GM19467 (cell line): ENCODE data around the gene PIK3AP1.
"Not testable (repeated sequence)": the region's sequence is repeated elsewhere in the genome, so short reads cannot be mapped to it uniquely, and the experiment has no call there.

ENCODE experiments used
- ATAC-seq: cut with Tn5 transposase; IDR thresholded peaks from one replicate; pipeline ENCODE4 v1.9.1; 2021; ENCODE audit warnings: mild to moderate bottlenecking, moderate library complexity; ENCODE audit not compliant: unreplicated experiment

PIK3AP1 gene, protein sequence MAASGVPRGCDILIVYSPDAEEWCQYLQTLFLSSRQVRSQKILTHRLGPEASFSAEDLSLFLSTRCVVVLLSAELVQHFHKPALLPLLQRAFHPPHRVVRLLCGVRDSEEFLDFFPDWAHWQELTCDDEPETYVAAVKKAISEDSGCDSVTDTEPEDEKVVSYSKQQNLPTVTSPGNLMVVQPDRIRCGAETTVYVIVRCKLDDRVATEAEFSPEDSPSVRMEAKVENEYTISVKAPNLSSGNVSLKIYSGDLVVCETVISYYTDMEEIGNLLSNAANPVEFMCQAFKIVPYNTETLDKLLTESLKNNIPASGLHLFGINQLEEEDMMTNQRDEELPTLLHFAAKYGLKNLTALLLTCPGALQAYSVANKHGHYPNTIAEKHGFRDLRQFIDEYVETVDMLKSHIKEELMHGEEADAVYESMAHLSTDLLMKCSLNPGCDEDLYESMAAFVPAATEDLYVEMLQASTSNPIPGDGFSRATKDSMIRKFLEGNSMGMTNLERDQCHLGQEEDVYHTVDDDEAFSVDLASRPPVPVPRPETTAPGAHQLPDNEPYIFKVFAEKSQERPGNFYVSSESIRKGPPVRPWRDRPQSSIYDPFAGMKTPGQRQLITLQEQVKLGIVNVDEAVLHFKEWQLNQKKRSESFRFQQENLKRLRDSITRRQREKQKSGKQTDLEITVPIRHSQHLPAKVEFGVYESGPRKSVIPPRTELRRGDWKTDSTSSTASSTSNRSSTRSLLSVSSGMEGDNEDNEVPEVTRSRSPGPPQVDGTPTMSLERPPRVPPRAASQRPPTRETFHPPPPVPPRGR

GRCh38 chr10:96720422-96721206 lies at the start of gene PIK3AP1:
PIK3AP1 (minus strand) TSS chr10:96720514; CDS start chr10:96720394, 120 bp downstream.
- ATAC-seq: peak; percentile 56

DNA sequence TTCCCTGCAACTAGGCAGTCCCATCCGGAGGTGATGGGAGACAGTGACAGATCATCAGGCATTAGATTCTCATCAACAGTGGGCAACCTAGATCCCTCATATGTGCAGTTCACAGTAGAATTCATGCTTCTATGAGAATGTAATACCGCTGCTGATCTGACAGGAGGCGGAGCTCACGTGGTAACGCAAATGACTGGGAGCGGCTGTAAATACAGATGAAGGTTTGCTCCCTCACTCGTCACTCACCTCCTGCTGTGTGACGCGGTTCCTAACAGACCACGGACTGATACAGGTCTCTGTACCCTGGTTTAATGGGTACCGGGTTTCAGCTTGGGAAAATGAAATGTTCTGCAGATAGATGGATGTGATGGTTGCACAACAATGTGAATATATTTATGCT lies 47.8 kb upstream of the PIK3AP1 start:
- no peak for ATAC-seq

GRCh38 chr10:96767611-96768010 lies 47.3 kb upstream of the PIK3AP1 start:
- no peak for ATAC-seq

DNA sequence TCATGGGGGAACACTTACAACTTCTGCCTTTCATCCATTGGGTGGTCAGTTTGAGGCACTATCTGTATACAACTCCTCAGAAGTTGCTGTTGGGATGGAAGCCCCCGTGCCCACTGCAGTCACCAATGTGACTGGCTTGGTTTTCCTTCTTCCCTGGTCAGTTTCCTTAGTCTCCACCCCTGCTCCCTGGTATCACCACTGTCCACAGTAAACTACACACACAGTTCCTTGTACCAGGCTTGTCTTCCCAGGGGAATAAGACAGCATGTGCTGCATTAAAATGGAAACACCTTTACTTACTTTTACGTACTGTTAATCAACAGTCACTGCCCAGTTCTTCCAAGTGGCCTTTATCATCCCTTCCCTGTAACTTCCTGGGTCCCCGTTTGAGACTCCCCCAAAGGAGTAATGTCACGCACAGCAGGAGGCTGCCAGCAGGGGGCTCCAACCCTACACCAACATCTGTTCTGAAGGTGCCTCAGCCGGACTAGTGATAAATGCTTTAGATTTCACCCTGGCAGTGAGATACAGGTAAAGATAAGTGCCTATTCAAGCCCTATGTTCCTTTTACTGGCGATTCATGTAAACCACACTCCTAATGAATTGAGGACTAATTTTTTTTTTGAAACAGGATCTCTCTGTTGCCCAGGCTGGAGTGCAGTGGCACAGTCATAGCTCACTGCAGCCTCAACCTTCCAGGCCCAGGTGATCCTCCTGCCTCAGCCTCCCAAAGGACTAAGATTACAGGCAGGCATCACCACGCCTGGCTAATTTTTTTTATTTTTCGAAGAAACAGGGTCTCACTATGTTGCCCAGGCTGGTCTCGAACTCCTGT lies 45.3 kb upstream of the PIK3AP1 start:
- no peak for ATAC-seq

DNA sequence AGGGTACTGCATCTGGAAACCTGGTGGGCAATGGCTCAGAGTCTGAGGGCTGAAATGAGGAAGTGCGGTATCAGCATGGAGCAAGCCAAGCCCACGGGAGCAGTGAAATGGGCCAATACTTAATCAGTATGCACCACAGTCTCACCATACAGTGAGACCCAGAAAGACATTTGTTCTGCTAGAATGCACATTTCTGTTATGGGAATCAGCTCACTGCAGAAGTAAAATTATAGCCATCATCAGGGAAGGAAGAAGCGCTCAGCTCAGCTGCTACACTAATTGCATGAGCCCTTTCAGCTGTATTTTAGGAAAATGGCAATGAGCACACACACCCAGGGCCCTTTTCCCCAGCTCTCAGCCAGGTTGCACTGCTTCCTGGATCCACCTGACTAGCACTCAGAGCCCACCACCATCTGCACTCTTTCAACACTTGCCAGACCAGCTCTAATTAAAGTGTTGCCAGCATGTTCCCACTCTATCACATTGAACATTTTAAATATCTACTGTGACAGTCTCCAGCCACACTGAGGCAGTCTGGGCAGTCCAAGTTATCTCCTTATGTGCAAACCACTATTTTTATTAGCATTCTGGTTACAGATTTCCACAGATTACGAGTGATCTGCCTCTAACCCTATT lies 44.2 kb upstream of the PIK3AP1 start:
- ATAC-seq: no peak

DNA sequence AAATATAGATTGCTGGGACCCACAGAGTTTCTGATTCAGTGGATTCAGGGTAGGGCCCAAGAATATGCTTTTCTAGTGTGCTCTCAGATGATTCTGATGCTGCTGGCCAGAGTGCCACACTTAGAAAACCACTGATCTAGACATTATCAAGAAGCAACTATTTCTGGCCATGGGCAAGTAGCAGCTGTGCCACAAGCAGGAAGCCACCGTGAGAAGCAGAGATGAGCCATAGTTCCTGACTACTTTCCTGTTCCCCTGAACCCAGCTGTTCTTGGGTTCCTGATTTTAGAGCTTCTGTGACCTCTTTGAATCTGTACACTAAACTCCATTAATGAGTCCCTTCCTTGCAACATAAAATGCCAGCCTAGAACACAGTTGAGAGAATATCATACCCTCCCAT lies 38.1 kb upstream of the PIK3AP1 start:
- peak; percentile 83 for ATAC-seq

DNA sequence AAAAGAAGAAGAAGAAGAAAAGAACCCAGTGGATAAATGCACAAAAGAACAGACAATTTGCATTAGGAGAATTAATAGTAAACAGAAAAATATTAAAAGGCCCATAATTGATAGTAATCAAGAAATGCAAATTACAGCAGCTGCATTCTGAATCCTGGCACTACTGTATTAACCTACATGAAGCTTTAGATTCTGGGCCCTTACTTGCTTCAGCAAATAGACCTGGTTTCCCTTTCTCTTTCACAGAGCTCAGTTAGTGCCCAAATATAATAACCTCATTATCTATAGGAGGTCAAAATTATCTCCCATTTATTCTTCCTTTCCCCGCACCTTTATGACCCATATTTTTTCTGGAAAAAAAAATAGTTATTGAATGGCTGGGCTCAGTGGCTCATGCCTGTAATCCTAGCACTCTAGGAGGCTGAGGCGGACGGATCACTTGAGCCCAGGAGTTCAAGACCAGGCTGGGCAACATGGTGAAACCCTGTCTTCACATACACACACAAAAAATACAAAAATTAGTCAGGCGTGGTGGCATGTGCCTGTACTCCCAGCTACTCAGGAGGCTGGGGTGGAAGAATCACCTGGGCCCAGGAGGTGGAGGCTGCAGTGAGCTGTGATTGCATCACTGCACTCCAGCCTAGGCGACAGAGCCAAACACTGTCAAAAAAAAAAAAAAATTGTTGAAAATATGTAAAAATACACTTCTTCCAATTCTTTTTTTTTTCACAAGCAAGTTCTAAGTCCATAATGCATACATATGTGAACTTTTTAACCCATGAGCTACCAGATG lies 36.0 kb upstream of the PIK3AP1 start:
- no peak for ATAC-seq

DNA sequence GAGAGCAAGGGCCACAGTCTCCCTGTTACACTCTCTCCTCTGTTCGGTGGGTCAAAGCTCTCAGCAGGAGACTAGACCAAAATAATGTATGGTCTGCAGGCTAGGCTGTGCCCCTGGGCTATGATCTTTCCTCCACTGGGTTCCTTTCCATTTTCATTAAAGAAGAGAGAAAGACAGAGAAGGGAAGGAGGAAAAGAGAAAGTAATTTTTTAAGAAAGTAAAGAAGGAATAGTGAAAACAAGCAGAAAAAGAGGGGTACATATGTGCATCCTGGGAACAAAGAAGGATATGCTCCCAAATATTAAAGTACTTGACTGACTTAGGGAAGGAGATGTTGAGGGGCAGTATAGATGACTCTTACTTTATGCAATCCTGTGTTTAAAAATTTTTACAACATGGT lies 33.6 kb upstream of the PIK3AP1 start:
- ATAC-seq: no peak

DNA sequence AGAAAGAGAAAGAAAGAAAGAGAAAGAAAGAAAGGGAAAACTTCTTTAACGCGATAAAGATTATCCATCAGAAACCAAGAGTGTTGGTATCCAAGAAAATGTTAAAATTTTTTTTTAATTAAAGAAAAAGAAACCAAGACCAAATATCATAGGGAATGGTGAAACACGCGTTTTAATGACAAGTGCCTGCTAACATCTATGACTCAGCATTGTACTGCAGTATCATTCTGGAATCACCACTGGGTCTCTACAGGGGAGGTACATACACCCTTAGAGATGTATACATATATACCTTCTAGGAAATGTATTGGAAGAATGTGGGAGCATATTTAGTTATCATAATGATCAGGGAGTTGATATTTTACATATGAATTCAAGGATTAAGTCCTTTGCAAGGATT lies 32.1 kb upstream of the PIK3AP1 start:
- no peak for ATAC-seq

DNA sequence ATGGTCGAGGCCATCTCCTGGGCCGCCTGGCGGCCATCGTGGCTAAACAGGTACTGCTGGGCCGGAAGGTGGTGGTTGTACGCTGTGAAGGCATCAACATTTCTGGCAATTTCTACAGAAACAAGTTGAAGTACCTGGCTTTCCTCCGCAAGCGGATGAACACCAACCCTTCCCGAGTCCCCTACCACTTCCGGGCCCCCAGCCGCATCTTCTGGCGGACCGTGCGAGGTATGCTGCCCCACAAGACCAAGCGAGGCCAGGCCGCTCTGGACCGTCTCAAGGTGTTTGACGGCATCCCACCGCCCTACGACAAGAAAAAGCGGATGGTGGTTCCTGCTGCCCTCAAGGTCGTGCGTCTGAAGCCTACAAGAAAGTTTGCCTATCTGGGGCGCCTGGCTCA lies 30.0 kb upstream of the PIK3AP1 start:
- not testable (repeated sequence) for ATAC-seq

DNA sequence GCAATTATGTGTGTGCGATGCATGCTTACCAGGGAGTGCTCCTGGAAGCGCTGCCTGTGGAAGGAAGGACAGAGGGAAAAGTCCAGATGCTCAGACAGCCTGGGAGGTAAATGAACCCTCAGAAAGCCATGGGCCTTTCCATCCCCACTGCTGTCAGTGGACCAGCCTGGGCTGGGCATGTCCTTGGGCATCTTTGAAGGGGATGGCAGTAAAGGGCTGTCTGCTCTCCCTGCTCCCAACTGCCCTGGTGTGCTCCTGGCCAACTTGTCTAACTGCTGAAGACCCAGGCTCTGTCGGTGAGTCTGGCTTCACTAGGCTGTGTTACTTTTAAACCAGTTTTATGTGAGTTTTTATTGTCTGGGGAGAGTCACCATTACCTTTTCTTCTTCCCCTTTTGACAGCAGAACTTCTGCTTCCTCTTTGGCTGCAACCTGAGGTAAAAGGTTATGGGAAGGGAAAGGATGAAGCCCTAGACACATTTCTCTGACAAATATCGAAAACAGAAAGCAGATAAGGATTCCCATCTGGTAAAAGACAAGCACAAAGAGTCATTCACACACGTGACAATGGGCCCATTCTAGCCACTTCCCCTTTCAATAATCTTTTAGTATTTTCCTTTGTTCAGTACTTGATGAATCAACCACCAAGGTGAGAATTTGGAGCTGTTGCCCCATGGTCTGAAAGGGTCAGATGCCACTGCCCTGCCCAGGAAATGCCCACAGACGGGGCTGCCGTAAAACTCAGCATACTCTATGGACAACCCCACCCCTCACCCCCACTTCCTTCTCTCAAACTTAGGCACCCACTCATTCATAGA lies 27.6 kb upstream of the PIK3AP1 start:
- peak; percentile 87 for ATAC-seq

DNA sequence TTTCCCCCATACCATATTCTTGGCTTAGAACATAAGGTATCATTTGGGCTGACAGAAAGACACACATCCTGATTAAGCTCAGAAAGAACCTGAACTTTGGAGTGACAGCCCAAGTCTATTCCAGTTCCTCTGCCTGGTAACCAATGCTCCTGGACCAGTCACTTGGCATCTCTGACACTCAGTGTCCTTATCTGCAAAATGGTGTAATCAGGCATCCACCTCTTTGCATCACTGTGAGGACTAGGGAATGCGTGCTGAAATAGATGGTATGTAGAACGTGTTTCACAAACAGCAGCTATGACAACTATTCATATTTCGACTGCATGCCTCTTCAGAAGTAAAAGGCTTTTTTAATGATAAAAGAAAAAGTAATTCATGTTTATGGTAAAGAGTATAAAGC lies 26.2 kb upstream of the PIK3AP1 start:
- ATAC-seq: no peak

GRCh38 chr10:96745950-96746349 lies 25.6 kb upstream of the PIK3AP1 start:
- ATAC-seq: no peak

GRCh38 chr10:96743988-96744585 lies 23.8 kb upstream of the PIK3AP1 start:
- no peak for ATAC-seq

- not testable (repeated sequence) for ATAC-seq
Measured at GRCh38 chr10:96741557-96741956, 21.2 kb upstream of the PIK3AP1 start.

- ATAC-seq: no peak
Measured at GRCh38 chr10:96740579-96741281, 20.4 kb upstream of the PIK3AP1 start.

GRCh38 chr10:96740141-96740540 lies 19.8 kb upstream of the PIK3AP1 start:
- ATAC-seq: no peak
